Stomach (tissue), 4 donors: ENCODE data around the gene WNT3A.

Source experiments
- CTCF ChIP-seq, 7 experiments: fragments of 450-650 bp in 4 of 7; fragments of 200-600 bp in 3 of 7; sonication (generic) in 3 of 7; IDR thresholded peaks; one replicate each; pipeline ENCODE4 v1.5.1; 2016 to 2019; ENCODE audit warnings: antibody characterized with exemption in 7 of 7, control low read depth in 2 of 7, mild to moderate bottlenecking in 1 of 7
- EP300 ChIP-seq: sonication (generic); formaldehyde crosslinking; IDR thresholded peaks from one replicate; pipeline ENCODE4 v1.6.1; 2017; ENCODE audit warnings: antibody characterized with exemption
- POLR2A ChIP-seq, 4 donors: fragments of 450-650 bp; IDR thresholded peaks; one replicate each; pipeline ENCODE4 v1.6.1; 2016; ENCODE audit warnings: antibody characterized with exemption in 4 of 4, control low read depth in 2 of 4, mild to moderate bottlenecking in 1 of 4, moderate library complexity in 1 of 4
- POLR2AphosphoS5 ChIP-seq, 3 donors: sonication (generic); formaldehyde crosslinking; IDR thresholded peaks; one replicate each; pipeline ENCODE4 v1.6.1; 2016; ENCODE audit warnings: antibody characterized with exemption in 3 of 3

- TF ChIP-seq CTCF (IDR thresholded peaks at IDR 0.05), result no peak
- no peak for TF ChIP-seq POLR2A (IDR thresholded peaks at IDR 0.05)
- TF ChIP-seq EP300, result no peak
- no peak for TF ChIP-seq POLR2AphosphoS5 (IDR thresholded peaks at IDR 0.05)
These were observed 30.0 kb downstream of the WNT3A start for GRCh38 chr1:228036701-228037231.
